ENCODE measurements around the gene CHRNA4. TPM values are rescaled to one million over a fixed set of nuclear protein-coding genes. Genes with fewer than 3 reads are reported as not detected.

The CHRNA4 gene
- total and polyA plus RNA-seq, 2 of the 4 experiments (the other 2 are of a cell fraction): not detected

- ChIA-PET CTCF (no interaction called here), POLR2A (ENCODE audit: unreplicated experiment) (no interaction called here)
- Histone ChIP-seq H3K9me3 (ENCODE audit: control insufficient read depth, insufficient read depth, low read length) (peaks cover 6% of the 10 kb centered on the region), H4K91ac (ENCODE audit: insufficient read depth, low read depth, low read length) (no peak overlapping the region), H3K27me3 (ENCODE audit: control insufficient read depth, insufficient read depth, low read length) (peaks cover 4% of the 10 kb centered on the region), H3K4me3 (ENCODE audit: insufficient read depth, low read depth, low read length) (no peak overlapping the region), H4K8ac (ENCODE audit: low read depth in 2 of 2, low read length in 2 of 2) (no peak overlapping the region), H2BK15ac (ENCODE audit: low read depth, low read length) (no peak overlapping the region), H3K79me1 (ENCODE audit: low read depth in 1 of 2, low read length in 2 of 2) (no peaks in the 10 kb centered on the region), H3K9me1 (ENCODE audit: insufficient read depth, low read length) (no peaks in the 10 kb centered on the region), H2BK20ac (ENCODE audit: low read depth, low read length) (no peak overlapping the region), H3K4me1 (ENCODE audit: control insufficient read depth, insufficient read depth, low read length) (no peaks in the 10 kb centered on the region), H4K5ac (ENCODE audit: low read depth, low read length) (no peak overlapping the region), H2AK5ac (ENCODE audit: low read depth, low read length) (no peak overlapping the region), H3K36me3 (ENCODE audit: control insufficient read depth, insufficient read depth, low read length) (no peaks in the 10 kb centered on the region), H4K20me1 (ENCODE audit: insufficient read depth, low read length) (no peaks in the 10 kb centered on the region), H2BK5ac (ENCODE audit: low read depth, low read length, poor library complexity, severe bottlenecking) (no peak overlapping the region), H2AK9ac (replicated peaks; ENCODE audit: low read depth, low read length, poor library complexity) (no peak overlapping the region), H3K4ac (ENCODE audit: low read depth, low read length) (no peak overlapping the region), H3K14ac (replicated peaks; ENCODE audit: low read depth, low read length) (no peak overlapping the region), H2BK120ac (ENCODE audit: low read depth, low read length) (no peak overlapping the region), H3K18ac (ENCODE audit: low read depth, low read length) (no peak overlapping the region), H3K23ac (ENCODE audit: low read depth, low read length) (no peak overlapping the region), H3K4me2 (ENCODE audit: low read depth, low read length) (no peak overlapping the region), H3K56ac (ENCODE audit: extremely low read depth, insufficient read depth, low read length) (no peak overlapping the region), H2AFZ (replicated peaks; ENCODE audit: low read length, poor library complexity) (no peak overlapping the region), H3K9ac (ENCODE audit: low read depth, low read length) (no peak overlapping the region), H3K27ac (ENCODE audit: insufficient read depth, low read length) (no peak overlapping the region)
- DNase-seq (no peak), ATAC-seq (ENCODE audit: low read depth) (no peak)
- intact Hi-C loops (cut with micrococcal nuclease): no loop called here
- BruUV-seq (replicated peaks): no TSS peak
- in situ Hi-C loops (cut with MboI; ENCODE audit: low sequenced_read_pairs): no loop called here
- dilution Hi-C loops (cut with HindIII; ENCODE audit: low sequenced_read_pairs, unreplicated experiment): no loop called here
- 82% methylated on average over 4 of the region's 13 CpGs; no CpG with 5 or more reads in 1 of the 2 experiments for WGBS, 2 experiments (ENCODE audit: extremely low coverage in 2 of 2, insufficient read length in 1 of 2)
- TF ChIP-seq CEBPB (IDR thresholded peaks at IDR 0.05; ENCODE audit: low read depth, low read length) (no peak), CHD1 (IDR thresholded peaks at IDR 0.05; ENCODE audit: low read depth, low read length) (no peak), POLR2A (IDR thresholded peaks at IDR 0.05; ENCODE audit: low read depth, low read length) (no peak)
- TF ChIP-seq, protein P1, sequence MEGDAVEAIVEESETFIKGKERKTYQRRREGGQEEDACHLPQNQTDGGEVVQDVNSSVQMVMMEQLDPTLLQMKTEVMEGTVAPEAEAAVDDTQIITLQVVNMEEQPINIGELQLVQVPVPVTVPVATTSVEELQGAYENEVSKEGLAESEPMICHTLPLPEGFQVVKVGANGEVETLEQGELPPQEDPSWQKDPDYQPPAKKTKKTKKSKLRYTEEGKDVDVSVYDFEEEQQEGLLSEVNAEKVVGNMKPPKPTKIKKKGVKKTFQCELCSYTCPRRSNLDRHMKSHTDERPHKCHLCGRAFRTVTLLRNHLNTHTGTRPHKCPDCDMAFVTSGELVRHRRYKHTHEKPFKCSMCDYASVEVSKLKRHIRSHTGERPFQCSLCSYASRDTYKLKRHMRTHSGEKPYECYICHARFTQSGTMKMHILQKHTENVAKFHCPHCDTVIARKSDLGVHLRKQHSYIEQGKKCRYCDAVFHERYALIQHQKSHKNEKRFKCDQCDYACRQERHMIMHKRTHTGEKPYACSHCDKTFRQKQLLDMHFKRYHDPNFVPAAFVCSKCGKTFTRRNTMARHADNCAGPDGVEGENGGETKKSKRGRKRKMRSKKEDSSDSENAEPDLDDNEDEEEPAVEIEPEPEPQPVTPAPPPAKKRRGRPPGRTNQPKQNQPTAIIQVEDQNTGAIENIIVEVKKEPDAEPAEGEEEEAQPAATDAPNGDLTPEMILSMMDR (conservative IDR thresholded peaks at IDR 0.05; ENCODE audit: low read depth, low read length): no peak
- TF ChIP-seq, protein P2, sequence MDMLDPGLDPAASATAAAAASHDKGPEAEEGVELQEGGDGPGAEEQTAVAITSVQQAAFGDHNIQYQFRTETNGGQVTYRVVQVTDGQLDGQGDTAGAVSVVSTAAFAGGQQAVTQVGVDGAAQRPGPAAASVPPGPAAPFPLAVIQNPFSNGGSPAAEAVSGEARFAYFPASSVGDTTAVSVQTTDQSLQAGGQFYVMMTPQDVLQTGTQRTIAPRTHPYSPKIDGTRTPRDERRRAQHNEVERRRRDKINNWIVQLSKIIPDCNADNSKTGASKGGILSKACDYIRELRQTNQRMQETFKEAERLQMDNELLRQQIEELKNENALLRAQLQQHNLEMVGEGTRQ (IDR thresholded peaks at IDR 0.05; ENCODE audit: low read depth, low read length): no peak
These were observed 30.2 kb downstream of the CHRNA4 start for GRCh38 chr20:63330940-63331339.
